Stimulated activated CD8-positive, alpha-beta memory T cell treated with anti-CD3 and anti-CD28 coated beads, Interleukin-4, amount 100 ng/mL, for 24 hours (primary cell): Measurements from ENCODE around the gene BCAS1.

ENCODE experiments used
- DNase-seq: peaks from one replicate; pipeline ENCODE4 v3.0.0-alpha.2; 2020; ENCODE audit warnings: low read depth

The BCAS1 gene

GRCh38 chr20:54102543-54102942, 32.1 kb upstream of the BCAS1 start:
- no peak for DNase-seq

DNA sequence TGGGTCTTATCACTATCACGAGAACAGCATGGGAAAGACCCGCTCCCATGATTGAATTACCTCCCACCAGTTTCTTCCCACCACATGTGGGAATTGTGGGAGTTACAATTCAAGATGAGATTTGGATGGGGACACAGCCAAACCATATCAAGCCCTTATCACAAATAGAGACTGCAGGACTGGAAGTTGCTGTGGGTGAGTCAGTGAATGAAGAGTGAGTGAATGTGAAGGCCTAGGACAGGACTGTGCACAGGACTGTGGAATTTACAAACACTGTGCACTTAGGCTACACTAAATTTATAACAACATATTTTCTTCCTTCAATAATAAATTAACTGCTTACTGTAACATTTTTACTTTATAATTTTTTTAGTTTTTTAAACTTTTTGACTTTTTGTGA, 30.2 kb upstream of the BCAS1 start:
- no peak for DNase-seq

GRCh38 chr20:54099894-54100293, 29.5 kb upstream of the BCAS1 start:
- DNase-seq = no peak

DNA sequence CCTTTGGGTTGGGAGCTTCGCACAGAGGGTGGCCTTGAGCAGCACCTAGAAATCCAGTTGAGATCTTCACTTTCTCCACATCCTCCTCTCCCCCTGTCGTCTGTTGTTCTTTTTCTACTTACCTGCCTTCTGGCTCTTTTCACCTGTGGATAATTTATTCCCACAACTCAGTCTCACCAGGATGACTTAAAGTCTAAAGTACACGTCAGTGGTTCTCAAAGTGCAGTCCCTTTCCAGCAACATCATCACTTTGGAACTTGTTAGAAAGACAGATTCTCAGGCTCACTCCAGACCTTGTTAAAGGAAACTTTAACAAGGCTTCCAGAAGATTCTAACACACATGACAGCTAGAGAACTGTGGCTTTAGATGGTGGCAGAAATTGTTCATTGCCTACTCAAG, 27.7 kb upstream of the BCAS1 start:
- no peak for DNase-seq

GRCh38 chr20:54097236-54097529, 26.8 kb upstream of the BCAS1 start:
- DNase-seq = no peak

DNA sequence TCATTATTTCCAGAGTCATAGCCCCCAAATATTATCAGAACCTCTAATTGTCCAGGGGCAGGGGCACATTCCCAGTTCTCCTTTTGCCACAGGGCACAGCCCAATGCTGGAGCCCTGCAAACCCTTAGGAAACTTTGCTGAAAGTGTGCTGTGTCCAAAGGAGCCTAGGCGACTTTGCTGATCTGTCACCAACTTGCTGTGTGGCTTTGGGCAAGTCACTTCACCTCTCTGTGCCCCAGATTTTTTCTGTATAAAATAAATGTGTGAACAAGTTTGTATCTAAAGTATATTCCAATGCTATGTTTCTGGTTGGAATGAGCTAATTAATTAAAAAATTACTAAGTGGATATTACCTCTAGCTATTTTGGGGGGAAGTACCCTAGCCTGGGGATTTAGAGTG, 25.4 kb upstream of the BCAS1 start:
- DNase-seq = no peak

DNA sequence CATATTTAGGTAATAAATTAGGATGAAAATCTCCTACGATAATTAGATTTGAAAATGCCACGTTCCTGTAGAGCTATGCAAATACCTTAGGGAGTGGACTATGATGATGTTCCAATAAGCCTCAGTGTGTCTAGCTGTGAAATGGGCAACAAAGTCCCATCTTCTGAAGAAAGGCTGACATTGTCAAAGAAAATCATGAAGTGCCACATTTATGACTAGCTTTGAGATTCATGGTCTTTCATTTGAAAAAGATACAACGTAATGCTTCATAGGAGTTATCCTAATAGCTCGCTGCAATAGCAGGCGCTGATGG, 23.8 kb upstream of the BCAS1 start:
- no peak for DNase-seq

DNA sequence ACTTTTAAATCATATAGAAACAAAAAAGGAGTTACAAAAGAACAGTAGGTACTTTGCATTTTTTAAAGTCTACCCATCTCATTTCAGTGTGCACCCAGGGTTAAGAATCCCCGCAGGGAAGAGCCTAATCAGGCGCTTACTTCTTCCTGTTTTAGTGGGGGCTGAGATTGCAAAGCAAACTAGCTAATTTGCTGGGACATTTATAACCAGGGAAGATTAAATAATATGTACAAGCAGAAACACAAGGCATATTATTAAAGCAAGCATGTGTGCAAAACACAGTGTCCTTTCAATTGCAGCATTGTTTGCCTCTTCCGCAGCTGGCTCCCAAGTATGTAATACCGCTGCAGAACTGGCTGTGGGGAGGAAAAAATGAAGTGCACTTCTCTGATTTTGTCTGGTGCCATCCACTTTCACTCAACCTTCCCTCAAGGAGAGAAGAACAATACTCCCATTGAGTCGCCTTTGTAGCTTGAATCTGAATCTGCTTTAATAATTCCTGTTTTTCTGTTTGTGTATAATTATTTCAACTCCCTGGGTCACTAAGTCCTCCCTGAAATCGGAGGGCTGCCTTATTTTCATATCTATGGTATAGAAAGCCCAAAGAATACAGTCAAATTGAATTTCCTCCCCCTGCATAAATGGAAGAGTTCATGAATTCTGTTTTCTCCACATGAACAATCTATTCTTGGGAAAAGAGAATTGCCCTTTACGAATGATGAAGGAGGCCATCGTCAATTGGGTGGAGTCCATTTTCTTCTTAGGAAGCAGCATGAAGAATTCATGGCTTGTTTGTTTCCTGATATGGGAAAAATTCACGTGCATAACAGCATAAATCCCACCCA, 23.3 kb upstream of the BCAS1 start:
- DNase-seq = no peak

- no peak for DNase-seq
Measured at GRCh38 chr20:54092021-54092420, 21.6 kb upstream of the BCAS1 start.

GRCh38 chr20:54091120-54091480, 20.7 kb upstream of the BCAS1 start:
- DNase-seq = no peak

DNA sequence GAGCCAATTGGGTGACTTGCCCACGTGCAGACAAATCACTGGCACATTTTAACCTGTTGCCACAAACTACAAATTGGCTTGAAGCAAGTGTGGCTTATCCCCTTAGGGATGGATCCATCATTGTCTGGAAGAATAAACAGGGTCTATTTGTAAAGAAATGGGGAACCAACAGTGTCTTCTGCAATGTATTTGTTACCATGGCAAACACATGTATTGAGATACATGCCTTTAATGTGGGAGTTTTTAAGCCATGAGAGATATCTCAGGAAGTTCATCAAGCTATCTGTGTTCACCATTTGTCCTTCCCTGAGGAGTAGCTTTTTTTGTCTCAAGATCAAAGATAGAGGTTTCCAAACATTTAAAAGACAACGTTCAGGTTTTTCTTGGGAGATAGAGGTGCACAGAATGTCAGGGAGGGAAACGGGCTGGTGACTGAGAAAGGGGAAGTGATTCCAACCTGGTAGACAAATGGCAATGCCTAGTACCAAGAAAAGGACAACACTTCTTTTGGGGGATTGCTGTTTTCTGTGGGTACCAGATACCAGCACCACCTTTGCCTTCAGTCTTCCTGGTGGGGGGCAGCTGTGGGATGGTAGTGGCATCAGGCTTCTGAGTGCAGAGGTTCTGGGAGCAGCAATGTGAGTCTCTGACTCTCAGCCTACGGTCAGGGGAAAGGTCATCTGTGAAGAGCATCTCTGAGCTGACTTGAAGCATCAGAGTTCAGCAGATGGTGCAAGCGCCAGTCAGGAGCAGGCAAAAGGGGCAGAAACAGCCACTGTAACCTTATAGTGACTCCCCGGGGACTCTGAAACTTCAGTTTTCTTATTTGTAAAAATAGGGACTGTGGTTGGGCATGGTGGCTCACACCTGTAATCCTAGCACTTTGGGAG, 20.1 kb upstream of the BCAS1 start:
- DNase-seq = no peak

GRCh38 chr20:54088430-54088829, 18.0 kb upstream of the BCAS1 start:
- no peak for DNase-seq

GRCh38 chr20:54086507-54087039, 16.2 kb upstream of the BCAS1 start:
- no peak for DNase-seq

- DNase-seq = no peak
Measured at GRCh38 chr20:54085910-54086309, 15.5 kb upstream of the BCAS1 start.

- no peak for DNase-seq
Measured at GRCh38 chr20:54085425-54085824, 15.0 kb upstream of the BCAS1 start.

DNA sequence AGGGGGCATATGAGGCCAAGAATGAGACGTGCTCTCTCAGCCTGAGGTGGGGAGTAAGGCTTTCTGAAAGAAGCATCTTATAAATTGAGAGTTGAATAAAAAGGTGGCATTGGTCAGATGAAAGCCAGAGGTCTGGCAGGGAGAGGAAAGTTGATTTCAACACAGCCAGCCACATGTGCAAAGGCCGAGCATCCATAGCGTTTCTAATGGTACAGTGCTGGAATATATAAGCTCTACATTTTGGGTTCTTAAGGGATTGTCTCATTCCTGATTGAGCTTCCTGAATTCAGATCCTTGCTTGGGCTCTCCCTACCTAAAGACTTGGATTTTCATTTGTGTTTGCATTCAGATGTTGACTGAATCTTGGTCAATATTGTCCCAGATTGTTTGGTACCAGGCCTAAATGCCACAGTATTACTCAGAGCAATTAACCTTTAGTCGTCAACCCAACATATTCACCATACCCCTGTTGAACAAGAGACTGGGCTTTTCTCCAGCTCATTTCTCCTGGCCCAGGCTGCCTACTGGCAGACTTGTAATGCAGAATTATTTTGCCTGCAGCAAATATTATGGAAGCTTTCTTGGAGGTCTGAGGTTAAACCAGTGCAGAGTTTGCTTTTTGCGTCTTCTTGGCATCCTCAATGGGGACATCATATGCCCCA, 14.5 kb upstream of the BCAS1 start:
- no peak for DNase-seq

GRCh38 chr20:54084193-54084592, 13.8 kb upstream of the BCAS1 start:
- no peak for DNase-seq

DNA sequence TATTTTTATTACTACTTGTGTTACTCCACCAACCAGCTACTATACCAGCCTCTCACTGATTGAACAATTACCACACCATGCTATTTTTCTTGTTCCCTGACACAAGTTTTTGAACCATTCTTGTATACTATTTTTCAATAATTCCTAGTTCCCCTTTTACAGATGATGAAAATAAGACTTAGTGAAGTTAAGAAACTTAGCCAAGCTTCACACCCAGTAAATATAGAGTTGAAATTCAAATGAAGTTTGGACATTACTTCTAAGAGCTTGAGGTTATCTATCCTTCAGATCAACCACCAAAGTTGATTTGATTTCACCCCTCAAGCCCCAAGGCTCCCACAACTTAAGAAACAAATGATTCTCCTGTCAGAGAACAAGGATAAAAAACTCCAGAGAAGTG, 13.1 kb upstream of the BCAS1 start:
- no peak for DNase-seq

DNA sequence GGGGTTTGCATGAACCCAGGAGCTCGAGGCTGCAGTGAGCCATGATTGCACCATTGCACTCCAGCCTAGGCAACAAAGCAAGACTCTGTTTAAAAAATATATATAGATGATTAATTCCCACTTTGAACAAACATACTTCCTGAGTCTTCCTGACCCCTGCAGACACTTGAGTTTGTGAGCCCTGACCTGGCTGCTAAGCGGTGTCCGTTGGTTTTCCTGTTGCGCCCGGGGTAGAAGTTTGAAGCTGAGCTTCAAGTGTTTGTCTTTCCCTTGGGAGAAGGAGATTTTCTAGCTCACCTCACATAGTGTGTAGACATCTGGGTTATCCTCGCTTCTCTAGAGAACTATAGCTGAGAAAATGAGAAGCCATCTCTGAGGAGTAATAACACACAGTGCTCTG, 11.7 kb upstream of the BCAS1 start:
- DNase-seq = no peak

- no peak for DNase-seq
Measured at GRCh38 chr20:54079652-54080051, 9.3 kb upstream of the BCAS1 start.

DNA sequence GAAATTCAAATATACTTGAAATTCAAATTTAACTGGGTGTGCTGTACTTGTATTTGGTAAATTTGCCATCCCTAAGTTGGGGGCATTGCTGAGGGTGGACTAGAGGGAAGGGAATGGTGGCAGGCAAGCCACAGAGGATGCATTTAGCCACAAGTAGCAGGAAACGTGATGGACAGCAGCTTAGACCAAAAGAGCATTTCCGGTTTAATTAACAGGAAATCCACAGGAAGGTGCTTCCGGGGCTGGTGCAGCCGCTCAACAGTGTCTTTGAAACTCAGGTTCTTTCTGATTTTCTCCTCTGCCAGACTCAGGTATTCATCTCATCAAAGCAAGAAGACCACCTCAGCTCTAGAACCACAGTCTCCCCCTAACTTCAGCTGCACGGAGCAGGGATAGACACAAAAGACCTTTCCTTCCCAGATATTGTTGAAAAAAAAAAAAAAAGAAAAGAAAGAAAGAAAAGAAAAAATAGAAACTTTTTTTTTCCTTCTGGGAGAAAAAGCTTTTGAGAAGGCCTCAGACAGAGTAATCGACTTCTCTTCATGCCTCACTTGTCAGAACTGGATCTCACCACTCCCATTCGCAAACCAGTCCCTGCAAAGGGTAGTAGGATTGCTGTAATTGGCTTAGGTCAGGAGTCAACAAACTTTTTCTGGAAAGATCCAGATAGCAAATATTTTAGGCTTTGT, 8.0 kb upstream of the BCAS1 start:
- DNase-seq = no peak

- no peak for DNase-seq
Measured at GRCh38 chr20:54076259-54076658, 5.9 kb upstream of the BCAS1 start.
